HCT116 (cell line): ENCODE results near the gene PPP1R12B. TPM values are rescaled to one million over a fixed set of nuclear protein-coding genes. Genes with fewer than 3 reads are reported as not detected.

Source experiments
- ATAC-seq: fragments of 200-7000 bp; cut with Tn5 transposase; 2 replicates; pipeline ENCODE4 v1.9.1; 2020; ENCODE audit warnings: mild to moderate bottlenecking, moderate library complexity
- BruUV-seq: library from RNA; stranded (reverse); fragments of 400-500 nt; replicated peaks from 2 replicates; lab custom pipeline; 2021; lab: Mats Ljungman, UMichigan
- CTCF ChIA-PET: fragments of 300-600 bp; sonication (Branson Sonifier 250); formaldehyde crosslinking; loops from one replicate; lab custom pipeline; 2021; ENCODE audit warnings: antibody characterized with exemption; lab: Charles Lee
- POLR2A ChIA-PET: fragments of 300-600, 350-600 bp; sonication (Branson Sonifier 250); formaldehyde crosslinking; loops from one replicate; lab custom pipeline; 2021; ENCODE audit warnings: antibody characterized with exemption; lab: Charles Lee
- RAD21 ChIA-PET, 2 experiments: fragments of 300-600 bp; sonication (Branson Sonifier 250); formaldehyde crosslinking; loops; one replicate each; lab custom pipeline; 2023; ENCODE audit warnings: low total read pairs in 2 of 2; ENCODE audit not compliant: uncharacterized antibody in 2 of 2, unreplicated experiment in 2 of 2, low non-redundant PET in 1 of 2; lab: Charles Lee
- DNase-seq: peaks from one replicate; pipeline ENCODE4 v3.0.0-alpha.2; 2010; ENCODE audit warnings: low read depth, low spot score
- H2AFZ ChIP-seq: fragments of 200-600 bp; shearing (Covaris generic), sonication (generic); 2 replicates; pipeline ENCODE4 v1.6.1; 2017; ENCODE audit warnings: low read depth, mixed run types, mixed read lengths, antibody characterized with exemption, low read length; ENCODE audit not compliant: poor library complexity, severe bottlenecking
- H3K27ac ChIP-seq: 2 replicates; pipeline ENCODE4 v1.5.1; 2012; ENCODE audit warnings: low read depth, low read length
- H3K27me3 ChIP-seq: fragments of 200-600 bp; sonication (generic); 2 replicates; pipeline ENCODE4 v1.6.1; 2016; ENCODE audit warnings: mixed run types, low read length, mixed read lengths; ENCODE audit not compliant: insufficient read depth
- H3K36me3 ChIP-seq, 2 experiments: fragments of 200-500 bp in 1 of 2; fragments of 200-600 bp in 1 of 2; sonication (Bioruptor generic) in 1 of 2; sonication (generic) in 1 of 2; 2 replicates each; pipeline versions ENCODE4 v1.5.1 to v1.6.1; 2014 to 2016; ENCODE audit warnings: low read length in 2 of 2, inconsistent platforms in 1 of 2, mixed read lengths in 1 of 2, mixed run types in 1 of 2; ENCODE audit not compliant: insufficient read depth in 2 of 2, control insufficient read depth in 1 of 2
- H3K4me1 ChIP-seq, 2 experiments: fragments of 200-600 bp in 1 of 2; sonication (generic) in 1 of 2; 2 replicates each; pipeline versions ENCODE4 v1.5.1 to v1.6.1; 2012 to 2017; ENCODE audit warnings: low read length in 2 of 2, inconsistent platforms in 1 of 2, mild to moderate bottlenecking in 1 of 2, mixed read lengths in 1 of 2, mixed run types in 1 of 2, moderate library complexity in 1 of 2; ENCODE audit not compliant: insufficient read depth in 2 of 2, control insufficient read depth in 1 of 2
- H3K4me2 ChIP-seq: fragments of 200-600 bp; sonication (generic); 2 replicates; pipeline ENCODE4 v1.6.1; 2017; ENCODE audit warnings: mixed run types, low read length, mixed read lengths
- H3K4me3 ChIP-seq, 2 experiments: fragments of 200-600 bp in 1 of 2; sonication (generic) in 1 of 2; replicated peaks in 1 of 2; 2 replicates each; pipeline ENCODE4 v1.5.1; 2011 to 2016; ENCODE audit warnings: low read length in 2 of 2, control low read depth in 1 of 2, low read depth in 1 of 2, mild to moderate bottlenecking in 1 of 2, mixed read lengths in 1 of 2, mixed run types in 1 of 2
- H3K79me2 ChIP-seq: fragments of 200-600 bp; sonication (generic); 2 replicates; pipeline ENCODE4 v1.6.1; 2017; ENCODE audit warnings: mild to moderate bottlenecking, mixed run types, low read length, moderate library complexity, mixed read lengths; ENCODE audit not compliant: insufficient read depth
- H3K9ac ChIP-seq: fragments of 200-600 bp; sonication (generic); 2 replicates; pipeline ENCODE4 v1.6.1; 2016; ENCODE audit warnings: low read length, mixed read lengths
- H3K9me2 ChIP-seq: fragments of 200-600 bp; sonication (generic), shearing (Covaris generic); 2 replicates; pipeline ENCODE4 v1.6.1; 2017; ENCODE audit warnings: mixed run types, mild to moderate bottlenecking, moderate library complexity; ENCODE audit not compliant: insufficient read depth
- H3K9me3 ChIP-seq, 2 experiments: fragments of 200-500 bp in 1 of 2; fragments of 200-600 bp in 1 of 2; sonication (Bioruptor generic) in 1 of 2; sonication (generic) in 1 of 2; 2 replicates each; pipeline ENCODE4 v1.6.1; 2014 to 2017; ENCODE audit warnings: low read length in 2 of 2, mixed read lengths in 2 of 2, inconsistent platforms in 1 of 2, low read depth in 1 of 2, mild to moderate bottlenecking in 1 of 2, mixed run types in 1 of 2, moderate library complexity in 1 of 2; ENCODE audit not compliant: control insufficient read depth in 1 of 2, insufficient read depth in 1 of 2
- H4K20me1 ChIP-seq: fragments of 200-600 bp; sonication (generic), shearing (Covaris generic); 2 replicates; pipeline ENCODE4 v1.6.1; 2017; ENCODE audit warnings: mixed run types, mild to moderate bottlenecking, moderate library complexity; ENCODE audit not compliant: insufficient read depth
- ATF3 ChIP-seq: IDR thresholded peaks from 2 replicates; pipeline ENCODE4 v1.6.1; 2012
- CEBPB ChIP-seq: IDR thresholded peaks from 2 replicates; pipeline ENCODE4 v1.6.1; 2012; ENCODE audit warnings: low read depth
- EGR1 ChIP-seq: IDR thresholded peaks from 2 replicates; pipeline ENCODE4 v1.6.1; 2012; ENCODE audit warnings: low read depth
- EZH2 ChIP-seq: fragments of 200-600 bp; sonication (generic); IDR thresholded peaks from 2 replicates; pipeline ENCODE4 v1.6.1; 2017; ENCODE audit warnings: antibody characterized with exemption, mixed run types
- EZH2phosphoT487 ChIP-seq: fragments of 200-600 bp; IDR thresholded peaks from 2 replicates; pipeline ENCODE4 v1.6.1; 2018; ENCODE audit warnings: antibody characterized with exemption, borderline replicate concordance
- JUND ChIP-seq: IDR thresholded peaks from 2 replicates; pipeline ENCODE4 v1.6.1; 2012
- MAX ChIP-seq: IDR thresholded peaks from 2 replicates; pipeline ENCODE4 v1.6.1; 2012
- POLR2A ChIP-seq: IDR thresholded peaks from 2 replicates; pipeline ENCODE4 v1.7.0; 2011; ENCODE audit warnings: borderline replicate concordance; ENCODE audit not compliant: insufficient read depth, insufficient read length; ENCODE audit errors: extremely low read depth
- RAD21 ChIP-seq: IDR thresholded peaks from 2 replicates; pipeline ENCODE4 v1.6.1; 2012; ENCODE audit warnings: low read depth, mild to moderate bottlenecking
- SIN3A ChIP-seq: IDR thresholded peaks from 2 replicates; pipeline ENCODE4 v1.6.1; 2012; ENCODE audit warnings: low read depth
- SP1 ChIP-seq: IDR thresholded peaks from 2 replicates; pipeline ENCODE4 v1.6.1; 2012; ENCODE audit warnings: low read depth
- TCF7L2 ChIP-seq: IDR thresholded peaks from 2 replicates; pipeline ENCODE4 v1.7.0; 2011; ENCODE audit warnings: borderline replicate concordance, inconsistent platforms; ENCODE audit not compliant: insufficient read depth, insufficient read length; ENCODE audit errors: extremely low read depth
- ZFX ChIP-seq: fragments of 450-650 bp; IDR thresholded peaks from 2 replicates; pipeline ENCODE4 v1.6.1; 2017
- ZNF274 ChIP-seq: fragments of 200-500 bp; sonication (Bioruptor generic); IDR thresholded peaks from 2 replicates; pipeline ENCODE4 v1.6.1; 2014; ENCODE audit warnings: mild to moderate bottlenecking, low read depth, low read length, inconsistent platforms
- intact Hi-C: fragments of 100-400 bp; cut with micrococcal nuclease; formaldehyde crosslinking; loops from 2 replicates; pipeline ENCODE4 v1.10.0; 2022
- total RNA-seq: library from RNA; stranded (reverse); gene quantifications from one replicate; pipeline ENCODE4 v1.2.1, GENCODE V29; 2021; ENCODE audit not compliant: unreplicated experiment

PPP1R12B gene
- total RNA-seq, 1 experiment from 2014 or later = 14.3 TPM

- Histone ChIP-seq H4K20me1 (no peaks in the 10 kb centered on the region), H3K9me3 (no peaks in the 10 kb centered on the region), H3K4me3 (no peak overlapping the region), H3K4me1 (no peaks in the 10 kb centered on the region), H3K9ac (no peak overlapping the region), H3K9me2 (no peaks in the 10 kb centered on the region), H3K79me2 (no peaks in the 10 kb centered on the region), H3K36me3 (no peaks in the 10 kb centered on the region), H3K27me3 (no peaks in the 10 kb centered on the region), H3K27ac (no peak overlapping the region), H2AFZ (no peak overlapping the region)
- intact Hi-C loops = no loop called here
- ChIA-PET RAD21 (no interaction called here), CTCF (interaction anchor here (1.4 to 2.1 kb wide), 2 partner anchors 8 to 169 kb away, joined by 4 to 5 read pairs; no protein-coding TSS in a partner anchor)
- BruUV-seq = no TSS peak
- no peak for DNase-seq
- TF ChIP-seq EZH2phosphoT487 = no peak
- TF ChIP-seq TCF7L2 = no peak
- TF ChIP-seq ZFX = no peak
- TF ChIP-seq CEBPB = no peak
- TF ChIP-seq POLR2A = no peak
- TF ChIP-seq ATF3 = no peak
- no peak for TF ChIP-seq ZNF274
- no peak for TF ChIP-seq EZH2
- no peak for TF ChIP-seq SIN3A
- no peak for TF ChIP-seq JUND
- TF ChIP-seq, all 23 proteins: peak for 0
- POLR2A ChIA-PET = no interaction called here
- H3K4me2 ChIP-seq = no peak overlapping the region
- no peak for ATAC-seq
Measured at GRCh38 chr1:202323731-202324130, 24.8 kb upstream of the PPP1R12B start.

- CTCF ChIA-PET = interaction anchor here (1.4 to 2.1 kb wide), 2 partner anchors 9 to 170 kb away, joined by 4 to 5 read pairs; no protein-coding TSS in a partner anchor
- peaks cover 3 to 7% of the 10 kb centered on the region in 2 experiments; a peak in 1 of 4 replicates for H3K36me3 ChIP-seq
- TF ChIP-seq MAX (no peak), SP1 (no peak), EGR1 (no peak), RAD21 (no peak)
- intact Hi-C loops = no loop called here
- no peak overlapping the region for H3K4me3 ChIP-seq
- no peak overlapping the region for H3K4me2 ChIP-seq
- H3K9me2 ChIP-seq = no peaks in the 10 kb centered on the region
- H3K27me3 ChIP-seq = no peaks in the 10 kb centered on the region
- H3K4me1 ChIP-seq = no peaks in the 10 kb centered on the region
- H3K79me2 ChIP-seq = no peaks in the 10 kb centered on the region
- BruUV-seq = no TSS peak
- ATAC-seq (no peak), DNase-seq (no peak)
- no peak overlapping the region for H2AFZ ChIP-seq
- no peaks in the 10 kb centered on the region for H4K20me1 ChIP-seq
- POLR2A ChIA-PET = interaction anchor here (0.7 kb wide), 1 partner anchor 90 kb away, joined by 4 read pairs; no protein-coding TSS in a partner anchor
- no peak overlapping the region for H3K27ac ChIP-seq
- RAD21 ChIA-PET = no interaction called here
- no peaks in the 10 kb centered on the region for H3K9me3 ChIP-seq
- no peak overlapping the region for H3K9ac ChIP-seq
Measured at GRCh38 chr1:202324646-202325045, 23.9 kb upstream of the PPP1R12B start.
